Effector memory CD4-positive, alpha-beta T cell (primary cell): ENCODE results near the gene TRIM46.
"Not testable (repeated sequence)": the region's sequence is repeated elsewhere in the genome, so short reads cannot be mapped to it uniquely, and the experiment has no call there.

Experiments
- DNase-seq, 3 donors: peaks; one replicate each; pipeline ENCODE4 v3.0.0-alpha.2; 2020
- H3K27ac ChIP-seq: 2 replicates; pipeline ENCODE4 v1.7.0; 2013; ENCODE audit warnings: mild to moderate bottlenecking, low read length, moderate library complexity; ENCODE audit not compliant: insufficient read depth, poor library complexity, severe bottlenecking
- H3K27me3 ChIP-seq: replicated peaks from 2 replicates; pipeline ENCODE4 v1.7.0; 2013; ENCODE audit warnings: mild to moderate bottlenecking, low read length; ENCODE audit not compliant: insufficient read depth, control insufficient read depth, poor library complexity, severe bottlenecking
- H3K36me3 ChIP-seq: 2 replicates; pipeline ENCODE4 v1.7.0; 2013; ENCODE audit warnings: mild to moderate bottlenecking, low read length, moderate library complexity; ENCODE audit not compliant: control insufficient read depth, insufficient read depth
- H3K4me1 ChIP-seq: 2 replicates; pipeline ENCODE4 v1.7.0; 2013; ENCODE audit warnings: low read length, mild to moderate bottlenecking; ENCODE audit not compliant: control insufficient read depth, insufficient read depth, poor library complexity, severe bottlenecking
- H3K4me3 ChIP-seq: 2 replicates; pipeline ENCODE4 v1.7.0; 2013; ENCODE audit warnings: low read length, low read depth, mild to moderate bottlenecking; ENCODE audit not compliant: insufficient read depth, poor library complexity, severe bottlenecking
- H3K9me3 ChIP-seq: 2 replicates; pipeline ENCODE4 v1.7.0; 2013; ENCODE audit warnings: mild to moderate bottlenecking, low read length, moderate library complexity; ENCODE audit not compliant: control insufficient read depth

The TRIM46 gene

DNA sequence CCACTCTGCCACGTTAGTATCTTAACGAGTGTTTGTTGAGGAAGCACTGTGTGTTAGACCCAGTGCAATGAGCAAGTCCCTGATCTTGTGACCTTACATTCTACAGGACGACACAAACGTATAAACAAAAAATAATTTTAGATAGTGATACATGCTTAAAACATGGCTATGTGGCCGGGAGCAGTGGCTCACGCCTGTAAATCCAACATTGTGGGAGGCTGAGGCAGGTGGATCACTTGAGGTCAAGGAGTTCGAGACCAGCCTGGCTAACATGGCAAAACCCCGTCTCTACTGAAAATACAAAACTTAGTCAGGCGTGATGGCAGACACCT lies 54.4 kb downstream of the TRIM46 start:
- no peaks in the 10 kb centered on the region for H3K36me3 ChIP-seq
- no peaks in the 10 kb centered on the region for H3K27me3 ChIP-seq
- DNase-seq: no peak
- peak overlapping the region; percentile 82 for H3K27ac ChIP-seq
- H3K4me3 ChIP-seq: peak overlapping the region; percentile 57
- peaks cover 9% of the 10 kb centered on the region for H3K4me1 ChIP-seq
- H3K9me3 ChIP-seq: no peaks in the 10 kb centered on the region

- H3K36me3 ChIP-seq, H3K27ac ChIP-seq, H3K27me3 ChIP-seq: not testable (repeated sequence)
Measured at GRCh38 chr1:155231302-155231701, 57.7 kb downstream of the TRIM46 start.

GRCh38 chr1:155232001-155232978 lies 58.6 kb downstream of the TRIM46 start:
- H3K9me3 ChIP-seq, H3K27me3 ChIP-seq, H3K4me3 ChIP-seq, H3K27ac ChIP-seq, DNase-seq: not testable (repeated sequence)
- peaks cover 15% of the 10 kb centered on the region for H3K4me1 ChIP-seq
- peaks cover 14% of the 10 kb centered on the region for H3K36me3 ChIP-seq

More at GRCh38 chr1:155231302-155231701, 57.7 kb downstream of the TRIM46 start:
- not testable (repeated sequence) for H3K9me3 ChIP-seq, H3K4me3 ChIP-seq, DNase-seq
- H3K4me1 ChIP-seq: peaks cover 17% of the 10 kb centered on the region

GRCh38 chr1:155233502-155233901 lies 59.9 kb downstream of the TRIM46 start:
- H3K9me3 ChIP-seq, DNase-seq, H3K27ac ChIP-seq, H3K4me3 ChIP-seq, H3K27me3 ChIP-seq, H3K4me1 ChIP-seq: not testable (repeated sequence)
- H3K36me3 ChIP-seq: peaks cover 16% of the 10 kb centered on the region
